Measurements from ENCODE around the gene PSENEN. TPM values are rescaled to one million over a fixed set of nuclear protein-coding genes. Genes with fewer than 3 reads are reported as not detected.

PSENEN gene
- total RNA-seq, 1 experiment from 2014 or later, result 106 TPM

- ChIA-PET POLR2A (ENCODE audit: unreplicated experiment) (no interaction called here), CTCF (no interaction called here)
- Histone ChIP-seq H3F3A (ENCODE audit: insufficient read depth, low read depth) (peaks cover 16% of the 10 kb centered on the region; the same call in 1 of the 2 replicates), H4K20me1 (ENCODE audit: insufficient read depth) (no peaks in the 10 kb centered on the region), H2AFZ (no peak overlapping the region), H3K4me3 (no peak overlapping the region), H3K79me2 (ENCODE audit: low read depth) (no peaks in the 10 kb centered on the region), H3K27ac (no peak overlapping the region), H3K4me2 (no peak overlapping the region), H3K4me1 (replicated peaks; ENCODE audit: insufficient read depth) (0 out of 2 replicates have a peak, but pooled peaks cover 5% of the 10 kb centered on the region), H3K9me2 (ENCODE audit: insufficient read depth) (no peaks in the 10 kb centered on the region), H3K27me3 (ENCODE audit: insufficient read depth, low read depth) (no peaks in the 10 kb centered on the region), H3K36me3 (ENCODE audit: low read depth) (no peaks in the 10 kb centered on the region), H3K9me3 (ENCODE audit: insufficient read depth, low read depth) (no peaks in the 10 kb centered on the region)
- BruUV-seq (replicated peaks), result no TSS peak
- TF ChIP-seq, protein P1, sequence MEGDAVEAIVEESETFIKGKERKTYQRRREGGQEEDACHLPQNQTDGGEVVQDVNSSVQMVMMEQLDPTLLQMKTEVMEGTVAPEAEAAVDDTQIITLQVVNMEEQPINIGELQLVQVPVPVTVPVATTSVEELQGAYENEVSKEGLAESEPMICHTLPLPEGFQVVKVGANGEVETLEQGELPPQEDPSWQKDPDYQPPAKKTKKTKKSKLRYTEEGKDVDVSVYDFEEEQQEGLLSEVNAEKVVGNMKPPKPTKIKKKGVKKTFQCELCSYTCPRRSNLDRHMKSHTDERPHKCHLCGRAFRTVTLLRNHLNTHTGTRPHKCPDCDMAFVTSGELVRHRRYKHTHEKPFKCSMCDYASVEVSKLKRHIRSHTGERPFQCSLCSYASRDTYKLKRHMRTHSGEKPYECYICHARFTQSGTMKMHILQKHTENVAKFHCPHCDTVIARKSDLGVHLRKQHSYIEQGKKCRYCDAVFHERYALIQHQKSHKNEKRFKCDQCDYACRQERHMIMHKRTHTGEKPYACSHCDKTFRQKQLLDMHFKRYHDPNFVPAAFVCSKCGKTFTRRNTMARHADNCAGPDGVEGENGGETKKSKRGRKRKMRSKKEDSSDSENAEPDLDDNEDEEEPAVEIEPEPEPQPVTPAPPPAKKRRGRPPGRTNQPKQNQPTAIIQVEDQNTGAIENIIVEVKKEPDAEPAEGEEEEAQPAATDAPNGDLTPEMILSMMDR (conservative IDR thresholded peaks at IDR 0.05), result no peak
- TF ChIP-seq EZH2 (IDR thresholded peaks at IDR 0.05; ENCODE audit: low read depth), result no peak
- DNase-seq, result no peak
- intact Hi-C loops (cut with micrococcal nuclease; ENCODE audit: unreplicated experiment), result no loop called here
Observed at GRCh38 chr19:35738887-35739229, 6.6 kb upstream of the PSENEN start.

- Histone ChIP-seq H3K4me1 (replicated peaks; ENCODE audit: insufficient read depth) (peaks cover 10% of the 10 kb centered on the region; the same call in 1 of the 2 replicates), H3K9me2 (ENCODE audit: insufficient read depth) (no peaks in the 10 kb centered on the region), H3K9me3 (ENCODE audit: insufficient read depth, low read depth) (no peaks in the 10 kb centered on the region), H3F3A (ENCODE audit: insufficient read depth, low read depth) (peaks cover 19% of the 10 kb centered on the region; the same call in 1 of the 2 replicates), H2AFZ (no peak overlapping the region), H4K20me1 (ENCODE audit: insufficient read depth) (no peaks in the 10 kb centered on the region), H3K4me2 (peak overlapping the region; percentile 100), H3K36me3 (ENCODE audit: low read depth) (no peaks in the 10 kb centered on the region), H3K4me3 (peak overlapping the region; percentile 86), H3K79me2 (ENCODE audit: low read depth) (no peaks in the 10 kb centered on the region), H3K27ac (no peak overlapping the region), H3K27me3 (ENCODE audit: insufficient read depth, low read depth) (no peaks in the 10 kb centered on the region)
- intact Hi-C loops (cut with micrococcal nuclease; ENCODE audit: unreplicated experiment), result loop anchor here (2.0 to 10.0 kb wide), 3 partner anchors 19 to 255 kb away; partner anchors contain the start of genes HCST, NFKBID, PROSER3 and SDHAF1
- DNase-seq, result no peak
- CTCF ChIA-PET, result no interaction called here
- no TSS peak for BruUV-seq (replicated peaks)
- POLR2A ChIA-PET (ENCODE audit: unreplicated experiment), result no interaction called here
- no peak for TF ChIP-seq EZH2 (IDR thresholded peaks at IDR 0.05; ENCODE audit: low read depth)
Observed at GRCh38 chr19:35739275-35740107, 6.0 kb upstream of the PSENEN start.

DNA sequence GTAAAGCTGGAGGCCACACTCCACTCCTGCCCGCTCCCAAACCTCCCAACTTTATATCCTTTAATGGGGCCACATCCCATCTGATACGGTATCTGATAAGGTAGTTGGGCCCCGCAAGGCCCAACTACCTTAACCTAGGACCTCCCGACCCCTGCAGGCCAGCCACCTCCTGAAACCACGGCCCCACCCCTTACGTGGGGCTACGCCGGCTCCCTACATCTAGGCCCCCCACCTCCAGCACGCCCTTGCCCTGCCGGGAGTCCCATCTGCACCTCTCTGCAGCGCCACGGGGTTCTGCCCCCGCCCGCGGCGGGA lies 5.4 kb upstream of the PSENEN start:
- H2AFZ ChIP-seq, result peak overlapping the region; percentile 77
- no peaks in the 10 kb centered on the region for H3K9me2 ChIP-seq (ENCODE audit: insufficient read depth)
- ChIA-PET POLR2A (ENCODE audit: unreplicated experiment) (interaction anchor here (0.5 kb wide), 1 partner anchor 33 kb away, joined by 5 read pairs; no protein-coding TSS in a partner anchor), CTCF (no interaction called here)
- H3K27ac ChIP-seq, result no peak overlapping the region
- no TSS peak for BruUV-seq (replicated peaks)
- H3K79me2 ChIP-seq (ENCODE audit: low read depth), result no peaks in the 10 kb centered on the region
- intact Hi-C loops (cut with micrococcal nuclease; ENCODE audit: unreplicated experiment), result loop anchor here (2.0 to 10.0 kb wide), 3 partner anchors 19 to 255 kb away; partner anchors contain the start of genes HCST, NFKBID, PROSER3 and SDHAF1
- H3K4me1 ChIP-seq (replicated peaks; ENCODE audit: insufficient read depth), result peaks cover 10% of the 10 kb centered on the region; the same call in 1 of the 2 replicates
- no peaks in the 10 kb centered on the region for H3K27me3 ChIP-seq (ENCODE audit: insufficient read depth, low read depth)
- peak overlapping the region; percentile 86 for H3K4me3 ChIP-seq
- no peak for DNase-seq
- peak overlapping the region; percentile 100 for H3K4me2 ChIP-seq
- H4K20me1 ChIP-seq (ENCODE audit: insufficient read depth), result no peaks in the 10 kb centered on the region
- no peaks in the 10 kb centered on the region for H3K9me3 ChIP-seq (ENCODE audit: insufficient read depth, low read depth)
- no peak for TF ChIP-seq EZH2 (IDR thresholded peaks at IDR 0.05; ENCODE audit: low read depth)
- TF ChIP-seq, protein P1 (conservative IDR thresholded peaks at IDR 0.05), result no peak
- no peaks in the 10 kb centered on the region for H3K36me3 ChIP-seq (ENCODE audit: low read depth)
- H3F3A ChIP-seq (ENCODE audit: insufficient read depth, low read depth), result peaks cover 20% of the 10 kb centered on the region; the same call in 1 of the 2 replicates

Data from PC-9 (cell line).